IMR-90 (cell line): ENCODE results near the gene NR2C2.

ENCODE experiments used
- BHLHE40 ChIP-seq: fragments of 150-350 bp; IDR thresholded peaks from 2 replicates; pipeline ENCODE4 v1.6.1; 2016; ENCODE audit warnings: mild to moderate bottlenecking, low read depth, low read length
- CEBPB ChIP-seq: IDR thresholded peaks from 2 replicates; pipeline ENCODE4 v1.6.1; 2012; ENCODE audit warnings: low read depth, low read length, improper control_type of control experiment
- MAFK ChIP-seq: IDR thresholded peaks from 2 replicates; pipeline ENCODE4 v1.6.1; 2012; ENCODE audit warnings: low read depth, low read length, improper control_type of control experiment
- MAZ ChIP-seq: IDR thresholded peaks from 2 replicates; pipeline ENCODE4 v1.6.1; 2012; ENCODE audit warnings: low read depth, mild to moderate bottlenecking, low read length, improper control_type of control experiment, moderate library complexity, borderline replicate concordance
- MXI1 ChIP-seq: IDR thresholded peaks from 2 replicates; pipeline ENCODE4 v1.6.1; 2012; ENCODE audit warnings: low read depth, mild to moderate bottlenecking, low read length, moderate library complexity, borderline replicate concordance
- NFE2L2 ChIP-seq: fragments of 150-350 bp; IDR thresholded peaks from 2 replicates; pipeline ENCODE4 v1.6.1; 2016; ENCODE audit warnings: low read depth, mild to moderate bottlenecking, low read length
- POLR2A ChIP-seq: IDR thresholded peaks from 2 replicates; pipeline ENCODE4 v1.6.1; 2012; ENCODE audit warnings: mild to moderate bottlenecking, low read depth, low read length
- RAD21 ChIP-seq: IDR thresholded peaks from 2 replicates; pipeline ENCODE4 v1.6.1; 2012; ENCODE audit warnings: low read length, improper control_type of control experiment
- RCOR1 ChIP-seq: IDR thresholded peaks from 2 replicates; pipeline ENCODE4 v1.6.1; 2012; ENCODE audit warnings: mild to moderate bottlenecking, low read length, improper control_type of control experiment; ENCODE audit not compliant: insufficient replicate concordance
- RFX5 ChIP-seq: IDR thresholded peaks from 2 replicates; pipeline ENCODE4 v1.8.0; 2012; ENCODE audit warnings: low read depth, mild to moderate bottlenecking, low read length, moderate library complexity
- SMC3 ChIP-seq: fragments of 150-350 bp; IDR thresholded peaks from 2 replicates; pipeline ENCODE4 v1.6.1; 2016; ENCODE audit warnings: low read depth, mild to moderate bottlenecking, antibody characterized with exemption, low read length, moderate library complexity
- TF ChIP-seq, protein P1 (sequence below): conservative IDR thresholded peaks from 2 replicates; pipeline ENCODE4 v1.5.1; 2012; ENCODE audit warnings: mild to moderate bottlenecking, low read depth, low read length, improper control_type of control experiment
- TF ChIP-seq, protein P2 (sequence below): fragments of 150-350 bp; IDR thresholded peaks from 2 replicates; pipeline ENCODE4 v1.6.1; 2016; ENCODE audit warnings: low read depth, mild to moderate bottlenecking, low read length, moderate library complexity, borderline replicate concordance
- TF ChIP-seq, protein P3 (sequence below): fragments of 150-350 bp; IDR thresholded peaks from 2 replicates; pipeline ENCODE4 v1.6.1; 2017; ENCODE audit warnings: mild to moderate bottlenecking, antibody characterized with exemption, low read length, low read depth

DNA sequence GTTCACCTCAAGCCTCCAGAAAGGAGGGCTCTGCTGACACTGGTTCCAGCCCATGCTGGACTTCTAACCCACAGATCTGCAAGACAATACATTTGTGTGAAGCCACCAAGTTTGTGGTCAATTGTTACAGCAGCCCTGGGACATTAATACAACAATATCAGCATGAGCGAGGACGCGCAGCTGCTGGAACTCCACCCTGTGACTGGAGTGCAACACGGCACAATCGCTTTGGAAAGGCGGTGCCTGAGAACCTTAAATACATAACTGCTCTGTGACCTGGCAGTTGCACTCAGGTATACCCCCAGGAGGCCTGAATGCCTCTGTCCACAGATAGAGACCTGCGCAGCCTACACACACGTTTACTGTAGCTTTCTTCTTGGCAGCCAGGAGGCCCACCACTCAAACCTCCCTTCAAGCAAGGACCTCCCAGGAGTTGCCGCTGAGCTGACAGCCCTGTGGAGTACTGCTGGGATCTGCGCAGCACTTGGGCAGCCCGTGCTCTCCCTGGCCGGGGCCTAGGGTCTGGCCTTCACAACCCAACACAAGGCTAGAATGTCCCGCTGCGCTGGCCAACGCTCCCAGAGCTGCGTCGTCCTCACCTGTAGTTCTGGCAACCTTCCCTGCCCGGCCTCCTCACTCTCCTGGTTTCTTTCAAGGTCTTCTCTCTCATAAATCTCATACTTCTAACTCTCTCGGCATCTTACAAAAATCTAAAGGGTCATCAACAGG is 109.5 kb downstream of the NR2C2 start:
- TF ChIP-seq, protein P1, sequence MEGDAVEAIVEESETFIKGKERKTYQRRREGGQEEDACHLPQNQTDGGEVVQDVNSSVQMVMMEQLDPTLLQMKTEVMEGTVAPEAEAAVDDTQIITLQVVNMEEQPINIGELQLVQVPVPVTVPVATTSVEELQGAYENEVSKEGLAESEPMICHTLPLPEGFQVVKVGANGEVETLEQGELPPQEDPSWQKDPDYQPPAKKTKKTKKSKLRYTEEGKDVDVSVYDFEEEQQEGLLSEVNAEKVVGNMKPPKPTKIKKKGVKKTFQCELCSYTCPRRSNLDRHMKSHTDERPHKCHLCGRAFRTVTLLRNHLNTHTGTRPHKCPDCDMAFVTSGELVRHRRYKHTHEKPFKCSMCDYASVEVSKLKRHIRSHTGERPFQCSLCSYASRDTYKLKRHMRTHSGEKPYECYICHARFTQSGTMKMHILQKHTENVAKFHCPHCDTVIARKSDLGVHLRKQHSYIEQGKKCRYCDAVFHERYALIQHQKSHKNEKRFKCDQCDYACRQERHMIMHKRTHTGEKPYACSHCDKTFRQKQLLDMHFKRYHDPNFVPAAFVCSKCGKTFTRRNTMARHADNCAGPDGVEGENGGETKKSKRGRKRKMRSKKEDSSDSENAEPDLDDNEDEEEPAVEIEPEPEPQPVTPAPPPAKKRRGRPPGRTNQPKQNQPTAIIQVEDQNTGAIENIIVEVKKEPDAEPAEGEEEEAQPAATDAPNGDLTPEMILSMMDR, result no peak
- TF ChIP-seq MAFK (no peak), RFX5 (no peak), RAD21 (no peak), POLR2A (no peak), CEBPB (no peak), MXI1 (no peak), RCOR1 (no peak), SMC3 (no peak), MAZ (no peak), BHLHE40 (no peak), NFE2L2 (no peak)
- TF ChIP-seq, protein P2, sequence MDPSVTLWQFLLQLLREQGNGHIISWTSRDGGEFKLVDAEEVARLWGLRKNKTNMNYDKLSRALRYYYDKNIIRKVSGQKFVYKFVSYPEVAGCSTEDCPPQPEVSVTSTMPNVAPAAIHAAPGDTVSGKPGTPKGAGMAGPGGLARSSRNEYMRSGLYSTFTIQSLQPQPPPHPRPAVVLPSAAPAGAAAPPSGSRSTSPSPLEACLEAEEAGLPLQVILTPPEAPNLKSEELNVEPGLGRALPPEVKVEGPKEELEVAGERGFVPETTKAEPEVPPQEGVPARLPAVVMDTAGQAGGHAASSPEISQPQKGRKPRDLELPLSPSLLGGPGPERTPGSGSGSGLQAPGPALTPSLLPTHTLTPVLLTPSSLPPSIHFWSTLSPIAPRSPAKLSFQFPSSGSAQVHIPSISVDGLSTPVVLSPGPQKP, result no peak
- TF ChIP-seq, protein P3, sequence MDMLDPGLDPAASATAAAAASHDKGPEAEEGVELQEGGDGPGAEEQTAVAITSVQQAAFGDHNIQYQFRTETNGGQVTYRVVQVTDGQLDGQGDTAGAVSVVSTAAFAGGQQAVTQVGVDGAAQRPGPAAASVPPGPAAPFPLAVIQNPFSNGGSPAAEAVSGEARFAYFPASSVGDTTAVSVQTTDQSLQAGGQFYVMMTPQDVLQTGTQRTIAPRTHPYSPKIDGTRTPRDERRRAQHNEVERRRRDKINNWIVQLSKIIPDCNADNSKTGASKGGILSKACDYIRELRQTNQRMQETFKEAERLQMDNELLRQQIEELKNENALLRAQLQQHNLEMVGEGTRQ, result no peak
